Fibroblast of lung (primary cell): Measurements from ENCODE around the gene ESRRA. TPM values are rescaled to one million over a fixed set of nuclear protein-coding genes. Genes with fewer than 3 reads are reported as not detected.

Source experiments
- DNase-seq, 2 donors: peaks; one replicate each; pipeline versions ENCODE4 v3.0.0 to v3.0.0-alpha.2; 2010; ENCODE audit warnings: low read depth in 2 of 2
- H2AFZ ChIP-seq: 2 replicates; pipeline ENCODE4 v1.5.1; 2012; ENCODE audit warnings: low read length, control low read depth, inconsistent platforms
- H3K27ac ChIP-seq: 2 replicates; pipeline ENCODE4 v1.5.1; 2011; ENCODE audit warnings: low read length, control low read depth; ENCODE audit not compliant: insufficient read depth
- H3K27me3 ChIP-seq: 2 replicates; pipeline ENCODE4 v1.5.1; 2011; ENCODE audit warnings: mild to moderate bottlenecking, low read length; ENCODE audit not compliant: control insufficient read depth, insufficient read depth
- H3K36me3 ChIP-seq: 2 replicates; pipeline ENCODE4 v1.5.1; 2011; ENCODE audit warnings: low read length; ENCODE audit not compliant: control insufficient read depth, insufficient read depth
- H3K4me1 ChIP-seq: 2 replicates; pipeline ENCODE4 v1.5.1; 2011; ENCODE audit warnings: low read length; ENCODE audit not compliant: control insufficient read depth, insufficient read depth; ENCODE audit errors: extremely low read depth
- H3K4me2 ChIP-seq: 2 replicates; pipeline ENCODE4 v1.5.1; 2011; ENCODE audit warnings: low read length, control low read depth; ENCODE audit not compliant: insufficient read depth; ENCODE audit errors: extremely low read depth
- H3K4me3 ChIP-seq, 4 experiments: fragments of 200-600 bp in 1 of 4; sonication (generic) in 1 of 4; replicated peaks in 1 of 4; 2 replicates each; pipeline ENCODE4 v1.5.1; 2011 to 2016; ENCODE audit warnings: low read length in 4 of 4, low read depth in 3 of 4, mild to moderate bottlenecking in 3 of 4, control low read depth in 2 of 4, inconsistent platforms in 1 of 4, mixed read lengths in 1 of 4; ENCODE audit not compliant: insufficient read depth in 1 of 4; ENCODE audit errors: control extremely low read depth in 1 of 4
- H3K79me2 ChIP-seq: 2 replicates; pipeline ENCODE4 v1.5.1; 2012; ENCODE audit warnings: mild to moderate bottlenecking, low read length, inconsistent platforms; ENCODE audit not compliant: control insufficient read depth, insufficient read depth
- H3K9ac ChIP-seq: 2 replicates; pipeline ENCODE4 v1.5.1; 2011; ENCODE audit warnings: mild to moderate bottlenecking, low read length, control low read depth; ENCODE audit not compliant: insufficient read depth
- H3K9me3 ChIP-seq: 2 replicates; pipeline ENCODE4 v1.5.1; 2012; ENCODE audit warnings: low read depth, low read length; ENCODE audit not compliant: control insufficient read depth, insufficient read depth
- H4K20me1 ChIP-seq: 2 replicates; pipeline ENCODE4 v1.5.1; 2011; ENCODE audit warnings: low read length; ENCODE audit not compliant: control insufficient read depth, insufficient read depth; ENCODE audit errors: extremely low read depth
- CTCF ChIP-seq, 2 donors: IDR thresholded peaks in 1 of 2; conservative IDR thresholded peaks in 1 of 2; 1 replicate in 1 of 2; 2 replicates in 1 of 2; pipeline ENCODE4 v1.5.1; 2011 to 2012; ENCODE audit warnings: low read length in 2 of 2, control low read depth in 1 of 2, inconsistent platforms in 1 of 2, low read depth in 1 of 2, mild to moderate bottlenecking in 1 of 2
- EZH2 ChIP-seq: IDR thresholded peaks from 2 replicates; pipeline ENCODE4 v1.5.1; 2012; ENCODE audit warnings: low read length, control low read depth, mild to moderate bottlenecking; ENCODE audit errors: missing control alignments
- polyA plus RNA-seq, 2 donors: library from polyadenylated mRNA; depleted of rRNA in 1 of 2; stranded (reverse) in 1 of 2; unstranded in 1 of 2; fragments of >200 nt; gene quantifications; 2 replicates each; pipeline ENCODE4 v1.2.1, GENCODE V29; 2011 to 2012; ENCODE audit warnings: missing spikeins in 1 of 2
- total RNA-seq: library from RNA; depleted of rRNA; stranded (reverse); fragments of >200 nt; gene quantifications from 2 replicates; pipeline ENCODE4 v1.2.1, GENCODE V29; 2014

Gene ESRRA
- total and polyA plus RNA-seq, 2 donors (not counting 1 experiment from before 2014, with no cell fraction given), result 6.7 to 32.5 TPM

- Histone ChIP-seq H3K4me2 (no peak overlapping the region), H3K9ac (no peak overlapping the region), H3K27me3 (no peaks in the 10 kb centered on the region), H3K4me1 (peaks cover 5% of the 10 kb centered on the region), H2AFZ (no peak overlapping the region), H3K36me3 (peaks cover 4% of the 10 kb centered on the region), H3K27ac (no peak overlapping the region), H3K4me3 (no peak overlapping the region), H3K79me2 (peaks cover 2% of the 10 kb centered on the region), H4K20me1 (no peaks in the 10 kb centered on the region), H3K9me3 (no peaks in the 10 kb centered on the region)
- no peak for TF ChIP-seq EZH2
- no peak for TF ChIP-seq CTCF (conservative IDR thresholded peaks at IDR 0.05 in 1 of 2, IDR thresholded peaks at IDR 0.05 in 1 of 2; ENCODE audit: low read depth in 1 of 2, low read length in 2 of 2)
- no peak for DNase-seq
Observed at GRCh38 chr11:64275841-64276240, 29.5 kb upstream of the ESRRA start.

DNA sequence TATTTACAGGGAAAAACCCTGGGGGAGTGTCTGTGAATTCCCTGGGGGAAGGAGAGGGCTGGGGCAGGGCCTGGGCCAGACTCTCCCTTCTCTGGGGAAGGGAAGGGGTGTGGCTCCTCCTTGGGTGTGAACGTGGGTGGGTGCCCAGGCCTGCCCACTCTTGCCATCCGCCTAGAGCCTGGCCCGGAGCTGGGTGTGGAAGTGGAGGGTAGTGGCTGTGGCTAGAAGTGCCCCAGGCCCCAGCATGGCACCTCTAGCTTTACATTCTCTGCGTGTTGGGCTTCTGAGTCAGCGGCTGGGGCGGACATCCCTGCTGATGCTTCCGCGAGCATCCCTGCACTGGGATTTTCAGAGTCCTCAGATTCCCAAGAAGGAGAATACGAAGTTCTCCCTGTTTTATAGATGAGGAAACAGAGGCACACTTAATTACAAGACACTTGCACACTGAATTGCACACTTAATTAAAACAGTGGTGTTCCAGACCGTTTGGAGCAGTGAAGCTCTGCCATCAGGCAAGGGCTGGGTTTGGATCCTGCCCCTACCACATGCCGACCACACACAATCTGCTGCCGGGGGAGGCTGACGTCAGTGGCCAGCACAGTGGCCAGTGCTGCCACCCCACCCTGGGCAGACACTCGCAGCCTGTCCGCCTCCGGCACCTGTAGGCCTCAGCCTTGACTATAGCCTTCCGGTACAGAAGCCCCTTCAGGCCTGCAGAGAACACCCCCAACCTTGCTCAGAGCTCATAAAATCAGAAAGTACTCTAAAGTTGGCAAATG, 28.5 kb upstream of the ESRRA start:
- no peak overlapping the region for H3K4me2 ChIP-seq
- H4K20me1 ChIP-seq, result no peaks in the 10 kb centered on the region
- peak in 1 of 2 donors; percentile 55 for DNase-seq

More for the DNA sequence above, 28.5 kb upstream of the ESRRA start:
- H3K4me3 ChIP-seq, result no peak overlapping the region
- TF ChIP-seq CTCF (conservative IDR thresholded peaks at IDR 0.05 in 1 of 2, IDR thresholded peaks at IDR 0.05 in 1 of 2; ENCODE audit: low read depth in 1 of 2, low read length in 2 of 2), result no peak
- no peak for TF ChIP-seq EZH2
- H3K36me3 ChIP-seq, result peaks cover 4% of the 10 kb centered on the region
- H3K79me2 ChIP-seq, result peaks cover 2% of the 10 kb centered on the region
- H3K27me3 ChIP-seq, result no peaks in the 10 kb centered on the region
- no peak overlapping the region for H2AFZ ChIP-seq
- no peak overlapping the region for H3K27ac ChIP-seq
- peaks cover 2% of the 10 kb centered on the region for H3K4me1 ChIP-seq
- H3K9ac ChIP-seq, result no peak overlapping the region
- H3K9me3 ChIP-seq, result no peaks in the 10 kb centered on the region
